ENCODE measurements around the gene SSX2IP.

The SSX2IP gene

DNA sequence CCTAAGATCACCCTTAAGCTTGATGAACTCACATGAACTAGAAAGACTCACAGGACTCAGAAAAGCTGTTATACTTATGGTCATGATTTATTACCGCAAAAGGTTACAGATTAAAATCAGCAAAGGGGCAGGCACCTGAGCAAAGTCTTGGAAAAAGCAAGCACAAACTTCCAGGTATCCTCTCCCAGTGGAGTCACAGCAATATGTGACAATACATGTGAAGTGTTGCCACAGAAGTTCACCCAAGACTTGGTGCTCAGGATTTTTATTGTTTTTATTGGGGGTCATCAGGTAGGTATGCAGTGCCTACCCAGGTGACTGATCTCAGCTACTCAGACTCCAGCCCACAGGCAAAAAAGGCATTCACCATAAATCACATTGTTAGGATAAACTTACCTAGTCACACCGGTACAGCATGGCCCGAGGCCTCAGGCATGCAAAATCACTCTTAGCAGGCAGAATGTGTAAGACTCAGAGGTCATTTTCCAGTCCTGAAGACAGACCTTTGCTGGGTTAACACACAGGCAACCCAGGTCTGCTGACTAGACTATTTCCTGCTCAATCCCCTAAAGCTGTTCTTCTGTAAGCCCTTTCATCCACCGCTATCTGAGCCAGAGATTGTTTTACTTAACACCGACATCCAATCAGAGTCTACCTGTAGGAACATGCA is 55.6 kb downstream of the SSX2IP start:
- TF ChIP-seq EZH2phosphoT487 (IDR thresholded peaks at IDR 0.05; ENCODE audit: borderline replicate concordance, low read length), result no peak
- TF ChIP-seq, protein P1, sequence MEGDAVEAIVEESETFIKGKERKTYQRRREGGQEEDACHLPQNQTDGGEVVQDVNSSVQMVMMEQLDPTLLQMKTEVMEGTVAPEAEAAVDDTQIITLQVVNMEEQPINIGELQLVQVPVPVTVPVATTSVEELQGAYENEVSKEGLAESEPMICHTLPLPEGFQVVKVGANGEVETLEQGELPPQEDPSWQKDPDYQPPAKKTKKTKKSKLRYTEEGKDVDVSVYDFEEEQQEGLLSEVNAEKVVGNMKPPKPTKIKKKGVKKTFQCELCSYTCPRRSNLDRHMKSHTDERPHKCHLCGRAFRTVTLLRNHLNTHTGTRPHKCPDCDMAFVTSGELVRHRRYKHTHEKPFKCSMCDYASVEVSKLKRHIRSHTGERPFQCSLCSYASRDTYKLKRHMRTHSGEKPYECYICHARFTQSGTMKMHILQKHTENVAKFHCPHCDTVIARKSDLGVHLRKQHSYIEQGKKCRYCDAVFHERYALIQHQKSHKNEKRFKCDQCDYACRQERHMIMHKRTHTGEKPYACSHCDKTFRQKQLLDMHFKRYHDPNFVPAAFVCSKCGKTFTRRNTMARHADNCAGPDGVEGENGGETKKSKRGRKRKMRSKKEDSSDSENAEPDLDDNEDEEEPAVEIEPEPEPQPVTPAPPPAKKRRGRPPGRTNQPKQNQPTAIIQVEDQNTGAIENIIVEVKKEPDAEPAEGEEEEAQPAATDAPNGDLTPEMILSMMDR (IDR thresholded peaks at IDR 0.05; ENCODE audit: low read depth, low read length, poor library complexity, severe bottlenecking), result no peak
- no peak overlapping the region for H3K4me2 ChIP-seq (ENCODE audit: low read length)
- no peaks in the 10 kb centered on the region for H3F3A ChIP-seq (ENCODE audit: control insufficient read depth, insufficient read depth)
- H3K4me1 ChIP-seq (ENCODE audit: control insufficient read depth, low read length), result no peaks in the 10 kb centered on the region
- H3K27ac ChIP-seq (ENCODE audit: low read depth, low read length), result no peak overlapping the region
- no peaks in the 10 kb centered on the region for H3K79me2 ChIP-seq (ENCODE audit: control insufficient read depth, low read length)
- H3K36me3 ChIP-seq (ENCODE audit: control insufficient read depth, low read length), result no peaks in the 10 kb centered on the region
- 0 out of 2 replicates have a peak, but pooled peaks cover 3% of the 10 kb centered on the region for H3K9me3 ChIP-seq (ENCODE audit: control insufficient read depth, insufficient read depth, low read length)
- no peaks in the 10 kb centered on the region; the same call in 1 of the 2 replicates for H3K27me3 ChIP-seq (ENCODE audit: control insufficient read depth, low read length)
- H3K4me3 ChIP-seq (ENCODE audit: low read length), result no peak overlapping the region
- H4K20me1 ChIP-seq (ENCODE audit: control insufficient read depth, insufficient read depth, low read depth, low read length), result no peaks in the 10 kb centered on the region
- H3K9me2 ChIP-seq (replicated peaks; ENCODE audit: control insufficient read depth, low read length), result no peaks in the 10 kb centered on the region

DNA sequence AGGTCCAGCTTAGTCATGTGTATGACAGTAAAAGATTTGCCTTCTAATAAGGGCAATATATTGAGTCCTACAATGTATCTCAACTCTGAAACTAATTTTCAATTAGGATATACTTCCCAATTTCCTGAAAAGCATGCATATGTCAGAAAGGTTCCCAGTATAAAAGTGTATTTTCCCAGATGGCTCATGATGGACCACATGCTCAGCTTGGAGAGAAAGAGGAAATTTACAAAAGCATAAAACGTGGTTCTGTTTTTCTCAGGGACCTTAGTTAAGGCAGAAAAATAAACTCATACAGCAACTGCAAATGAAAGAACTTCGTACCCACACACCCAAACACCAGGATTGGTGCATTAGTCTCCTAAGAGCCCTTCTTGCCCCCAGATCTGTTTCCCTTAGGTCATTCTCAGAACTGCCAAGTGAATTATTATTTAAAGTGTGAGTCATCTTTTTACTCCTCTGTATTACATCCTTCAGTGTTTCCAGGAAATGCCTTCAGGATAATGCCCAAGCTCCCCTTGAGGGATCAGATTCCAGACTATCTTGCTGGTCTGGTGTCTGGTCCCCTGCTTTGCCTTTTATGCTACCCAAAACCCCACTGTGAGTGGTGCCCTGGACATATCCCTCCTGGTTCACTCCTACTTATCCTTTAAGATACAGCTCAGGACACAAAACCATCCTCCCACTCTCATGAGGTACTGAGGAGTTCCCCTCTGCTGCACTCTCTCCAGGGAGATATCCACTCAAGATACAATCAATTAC is 57.4 kb downstream of the SSX2IP start:
- no peaks in the 10 kb centered on the region for H3K36me3 ChIP-seq (ENCODE audit: control insufficient read depth, low read length)
- 0 out of 2 replicates have a peak, but pooled peaks cover 3% of the 10 kb centered on the region for H3K9me3 ChIP-seq (ENCODE audit: control insufficient read depth, insufficient read depth, low read length)
- TF ChIP-seq, protein P1 (IDR thresholded peaks at IDR 0.05; ENCODE audit: low read depth, low read length, poor library complexity, severe bottlenecking), result no peak
- no peak for TF ChIP-seq EZH2phosphoT487 (IDR thresholded peaks at IDR 0.05; ENCODE audit: borderline replicate concordance, low read length)
- H3K27ac ChIP-seq (ENCODE audit: low read depth, low read length), result no peak overlapping the region
- H4K20me1 ChIP-seq (ENCODE audit: control insufficient read depth, insufficient read depth, low read depth, low read length), result no peaks in the 10 kb centered on the region
- H3K4me3 ChIP-seq (ENCODE audit: low read length), result no peak overlapping the region
- no peaks in the 10 kb centered on the region for H3K4me1 ChIP-seq (ENCODE audit: control insufficient read depth, low read length)
- H3F3A ChIP-seq (ENCODE audit: control insufficient read depth, insufficient read depth), result no peaks in the 10 kb centered on the region
- no peaks in the 10 kb centered on the region for H3K79me2 ChIP-seq (ENCODE audit: control insufficient read depth, low read length)
- no peaks in the 10 kb centered on the region for H3K9me2 ChIP-seq (replicated peaks; ENCODE audit: control insufficient read depth, low read length)
- H3K4me2 ChIP-seq (ENCODE audit: low read length), result no peak overlapping the region
- H3K27me3 ChIP-seq (ENCODE audit: control insufficient read depth, low read length), result no peaks in the 10 kb centered on the region; the same call in 1 of the 2 replicates

DNA sequence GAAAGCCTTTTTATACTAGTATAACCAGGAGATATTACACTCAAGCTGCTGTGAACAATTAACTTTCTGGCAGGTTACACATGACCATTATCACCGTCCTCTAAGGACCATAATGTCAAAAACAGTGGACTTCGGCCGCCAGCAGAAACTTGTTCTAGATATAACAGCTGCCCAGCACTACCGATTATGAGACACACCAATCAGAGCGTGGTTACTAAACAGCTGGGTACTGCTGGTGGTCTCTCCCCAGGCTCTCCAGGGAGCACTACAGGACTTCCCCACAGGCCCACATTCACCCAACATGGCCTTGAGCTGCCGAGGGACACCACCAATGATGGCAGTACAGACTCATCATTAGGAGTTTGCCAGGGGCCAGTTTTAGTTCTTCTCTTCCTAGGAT is 58.1 kb downstream of the SSX2IP start:
- H3K27ac ChIP-seq (ENCODE audit: low read depth, low read length), result no peak overlapping the region
- H3K9me2 ChIP-seq (replicated peaks; ENCODE audit: control insufficient read depth, low read length), result no peaks in the 10 kb centered on the region

More for the DNA sequence above, 58.1 kb downstream of the SSX2IP start:
- H3K27me3 ChIP-seq (ENCODE audit: control insufficient read depth, low read length), result no peaks in the 10 kb centered on the region; the same call in 1 of the 2 replicates
- H3K4me2 ChIP-seq (ENCODE audit: low read length), result no peak overlapping the region
- no peaks in the 10 kb centered on the region for H3K4me1 ChIP-seq (ENCODE audit: control insufficient read depth, low read length)
- H3K9me3 ChIP-seq (ENCODE audit: control insufficient read depth, insufficient read depth, low read length), result 0 out of 2 replicates have a peak, but pooled peaks cover 3% of the 10 kb centered on the region
- H3K4me3 ChIP-seq (ENCODE audit: low read length), result no peak overlapping the region
- no peaks in the 10 kb centered on the region for H3K36me3 ChIP-seq (ENCODE audit: control insufficient read depth, low read length)
- no peaks in the 10 kb centered on the region for H4K20me1 ChIP-seq (ENCODE audit: control insufficient read depth, insufficient read depth, low read depth, low read length)
- TF ChIP-seq, protein P1 (IDR thresholded peaks at IDR 0.05; ENCODE audit: low read depth, low read length, poor library complexity, severe bottlenecking), result no peak
- no peak for TF ChIP-seq EZH2phosphoT487 (IDR thresholded peaks at IDR 0.05; ENCODE audit: borderline replicate concordance, low read length)
- H3F3A ChIP-seq (ENCODE audit: control insufficient read depth, insufficient read depth), result no peaks in the 10 kb centered on the region
- H3K79me2 ChIP-seq (ENCODE audit: control insufficient read depth, low read length), result no peaks in the 10 kb centered on the region

Data from DOHH2 (cell line).